Hepatocyte (in vitro differentiated cells): ENCODE data around the gene RPS23. TPM values are rescaled to one million over a fixed set of nuclear protein-coding genes. Genes with fewer than 3 reads are reported as not detected.

ENCODE experiments used
- DNase-seq: peaks from one replicate; pipeline ENCODE4 v3.0.0-alpha.2; 2016; ENCODE audit warnings: low spot score
- H2AFZ ChIP-seq: fragments of 200-600 bp; sonication (generic); 2 replicates; pipeline ENCODE4 v1.6.0; 2016; ENCODE audit warnings: antibody characterized with exemption, mild to moderate bottlenecking
- H3K27ac ChIP-seq: fragments of 200-600 bp; sonication (generic); 2 replicates; pipeline ENCODE4 v1.5.1; 2016; ENCODE audit warnings: mild to moderate bottlenecking
- H3K27me3 ChIP-seq: fragments of 200-600 bp; sonication (generic); 2 replicates; pipeline ENCODE4 v1.6.1; 2016
- H3K36me3 ChIP-seq: fragments of 200-600 bp; sonication (generic); replicated peaks from 2 replicates; pipeline ENCODE4 v1.5.1; 2016; ENCODE audit warnings: low read depth; ENCODE audit not compliant: insufficient read depth
- H3K4me1 ChIP-seq: fragments of 200-600 bp; sonication (generic); 2 replicates; pipeline ENCODE4 v1.5.1; 2016; ENCODE audit warnings: mild to moderate bottlenecking, moderate library complexity; ENCODE audit not compliant: insufficient read depth
- H3K4me2 ChIP-seq: fragments of 200-600 bp; sonication (generic); 2 replicates; pipeline ENCODE4 v1.6.0; 2016
- H3K4me3 ChIP-seq: fragments of 200-600 bp; sonication (generic); 2 replicates; pipeline ENCODE4 v1.5.1; 2016; ENCODE audit warnings: mild to moderate bottlenecking
- H3K79me2 ChIP-seq: fragments of 200-600 bp; sonication (generic); 2 replicates; pipeline ENCODE4 v1.6.0; 2017; ENCODE audit warnings: mild to moderate bottlenecking
- H3K9me2 ChIP-seq: fragments of 200-600 bp; sonication (generic); replicated peaks from 2 replicates; pipeline ENCODE4 v1.6.0; 2017; ENCODE audit warnings: mild to moderate bottlenecking; ENCODE audit not compliant: insufficient read depth
- H3K9me3 ChIP-seq: fragments of 200-600 bp; sonication (generic); 2 replicates; pipeline ENCODE4 v1.5.1; 2016; ENCODE audit warnings: low read depth, mild to moderate bottlenecking
- H4K20me1 ChIP-seq: fragments of 200-600 bp; sonication (generic); 2 replicates; pipeline ENCODE4 v1.6.0; 2016; ENCODE audit warnings: mild to moderate bottlenecking; ENCODE audit not compliant: insufficient read depth, poor library complexity, severe bottlenecking
- EZH2 ChIP-seq: fragments of 200-600 bp; sonication (generic); IDR thresholded peaks from 2 replicates; pipeline ENCODE4 v1.6.1; 2016; ENCODE audit warnings: antibody characterized with exemption, mild to moderate bottlenecking, borderline replicate concordance
- EZH2phosphoT487 ChIP-seq: fragments of 200-600 bp; sonication (generic); IDR thresholded peaks from one replicate; pipeline ENCODE4 v1.6.1; 2018; ENCODE audit warnings: antibody characterized with exemption, mild to moderate bottlenecking, low read depth, moderate library complexity; ENCODE audit not compliant: unreplicated experiment, severe bottlenecking
- WGBS: methylation state at CpG from one replicate; pipeline ENCODE4 v1.1.6; 2016; ENCODE audit warnings: low lambda C conversion rate; ENCODE audit errors: missing lambda C conversion rate; 5-methylcytosine and 5-hydroxymethylcytosine counted together
- polyA plus RNA-seq: library from polyadenylated mRNA; unstranded; fragments of >200 nt; fragmentation: Nextera tagmentation; extraction: Ambion mirVana; gene quantifications from 2 replicates; pipeline ENCODE4 v1.2.1, GENCODE V29; 2016
- total RNA-seq: library from RNA; depleted of rRNA; stranded (reverse); fragments of >200 nt; gene quantifications from 2 replicates; pipeline ENCODE4 v1.2.3, GENCODE V29; 2014
- TF ChIP-seq, protein P1 (sequence below): fragments of 200-600 bp; sonication (generic); IDR thresholded peaks from 2 replicates; pipeline ENCODE4 v1.5.1; 2016; ENCODE audit warnings: antibody characterized with exemption, mild to moderate bottlenecking; ENCODE audit not compliant: poor library complexity

Gene RPS23
- total and polyA plus RNA-seq, 2 experiments from 2014 or later: 797 to 3,018 TPM

DNA sequence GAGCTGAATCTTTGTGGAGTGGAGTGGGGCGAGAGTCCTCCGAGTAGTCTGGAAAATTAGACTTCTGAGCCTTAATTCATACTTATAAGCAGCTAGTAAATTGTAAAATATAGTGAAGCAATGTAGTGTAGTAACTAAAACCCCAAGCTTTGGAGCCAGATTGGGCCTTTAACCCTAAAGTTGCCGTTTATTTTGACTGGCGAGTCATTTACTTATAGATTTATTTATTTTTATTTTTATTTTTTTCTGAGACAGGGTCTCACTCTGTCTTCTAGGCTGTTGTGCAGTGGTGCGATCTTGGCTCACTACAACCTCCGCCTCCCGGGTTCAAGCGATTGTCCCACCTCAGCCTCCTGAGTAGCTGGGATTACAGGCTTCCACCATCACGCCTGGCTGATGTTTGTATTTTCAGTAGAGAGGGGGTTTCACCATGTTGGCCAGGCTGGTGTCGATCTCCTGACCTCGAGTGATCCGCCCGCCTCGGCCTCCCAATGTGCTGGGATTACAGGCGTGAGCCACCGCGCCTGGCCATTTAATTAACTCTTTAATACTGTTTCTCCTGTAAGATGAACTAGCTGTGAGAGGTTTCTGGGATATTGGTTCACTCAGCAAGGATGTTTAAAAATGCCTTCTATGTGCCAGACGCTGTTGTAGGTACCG lies 687 bp upstream of the RPS23 start:
- no peaks in the 10 kb centered on the region for H3K27me3 ChIP-seq
- whole genome bisulfite sequencing: 65% methylated on average over 19 of the region's 19 CpGs
- TF ChIP-seq EZH2: no peak
- no peak for TF ChIP-seq EZH2phosphoT487
- TF ChIP-seq, protein P1, sequence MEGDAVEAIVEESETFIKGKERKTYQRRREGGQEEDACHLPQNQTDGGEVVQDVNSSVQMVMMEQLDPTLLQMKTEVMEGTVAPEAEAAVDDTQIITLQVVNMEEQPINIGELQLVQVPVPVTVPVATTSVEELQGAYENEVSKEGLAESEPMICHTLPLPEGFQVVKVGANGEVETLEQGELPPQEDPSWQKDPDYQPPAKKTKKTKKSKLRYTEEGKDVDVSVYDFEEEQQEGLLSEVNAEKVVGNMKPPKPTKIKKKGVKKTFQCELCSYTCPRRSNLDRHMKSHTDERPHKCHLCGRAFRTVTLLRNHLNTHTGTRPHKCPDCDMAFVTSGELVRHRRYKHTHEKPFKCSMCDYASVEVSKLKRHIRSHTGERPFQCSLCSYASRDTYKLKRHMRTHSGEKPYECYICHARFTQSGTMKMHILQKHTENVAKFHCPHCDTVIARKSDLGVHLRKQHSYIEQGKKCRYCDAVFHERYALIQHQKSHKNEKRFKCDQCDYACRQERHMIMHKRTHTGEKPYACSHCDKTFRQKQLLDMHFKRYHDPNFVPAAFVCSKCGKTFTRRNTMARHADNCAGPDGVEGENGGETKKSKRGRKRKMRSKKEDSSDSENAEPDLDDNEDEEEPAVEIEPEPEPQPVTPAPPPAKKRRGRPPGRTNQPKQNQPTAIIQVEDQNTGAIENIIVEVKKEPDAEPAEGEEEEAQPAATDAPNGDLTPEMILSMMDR: no peak
- H3K4me3 ChIP-seq: peak overlapping the region; percentile 38
- no peaks in the 10 kb centered on the region for H3K9me2 ChIP-seq
- no peaks in the 10 kb centered on the region for H4K20me1 ChIP-seq
- peak overlapping the region; percentile 87 for H3K27ac ChIP-seq
- H3K4me2 ChIP-seq: peak overlapping the region; percentile 83
- H3K36me3 ChIP-seq: no peaks in the 10 kb centered on the region
- peaks cover 8% of the 10 kb centered on the region for H3K4me1 ChIP-seq
- peaks cover 31% of the 10 kb centered on the region for H3K79me2 ChIP-seq
- no peak for DNase-seq
- H2AFZ ChIP-seq: peak overlapping the region; percentile 66
- no peaks in the 10 kb centered on the region for H3K9me3 ChIP-seq

DNA sequence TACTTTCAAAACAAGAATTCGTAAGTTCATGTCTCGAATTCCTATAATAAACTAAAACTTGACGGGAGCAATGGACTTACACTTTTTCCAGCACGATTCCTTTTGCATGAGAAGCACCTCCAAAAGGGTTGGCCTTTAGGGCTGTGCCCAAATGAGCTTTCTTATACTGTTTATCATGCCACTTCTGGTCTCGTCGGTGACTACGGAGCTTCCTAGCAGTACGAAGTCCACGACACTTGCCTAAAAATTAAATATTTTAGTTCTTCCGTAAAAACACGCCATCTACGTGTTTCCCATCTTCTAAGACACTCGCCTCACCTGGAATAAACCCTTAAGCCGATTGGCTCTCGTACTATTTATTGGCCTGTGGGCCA lies 554 bp downstream of the RPS23 start:
- no peak for DNase-seq
- peak overlapping the region; percentile 66 for H2AFZ ChIP-seq
- H3K9me3 ChIP-seq: no peaks in the 10 kb centered on the region
- WGBS: 2% methylated on average over 15 of the region's 15 CpGs
- H3K79me2 ChIP-seq: peaks cover 31% of the 10 kb centered on the region
- peak overlapping the region; percentile 87 for H3K27ac ChIP-seq
- no peaks in the 10 kb centered on the region for H3K36me3 ChIP-seq
- H3K4me1 ChIP-seq: peaks cover 8% of the 10 kb centered on the region
- H3K4me3 ChIP-seq: peak overlapping the region; percentile 38
- no peaks in the 10 kb centered on the region for H4K20me1 ChIP-seq
- H3K9me2 ChIP-seq: no peaks in the 10 kb centered on the region
- peak overlapping the region; percentile 83 for H3K4me2 ChIP-seq
- no peaks in the 10 kb centered on the region for H3K27me3 ChIP-seq
- TF ChIP-seq, protein P1: no peak
- TF ChIP-seq EZH2phosphoT487: no peak
- no peak for TF ChIP-seq EZH2

DNA sequence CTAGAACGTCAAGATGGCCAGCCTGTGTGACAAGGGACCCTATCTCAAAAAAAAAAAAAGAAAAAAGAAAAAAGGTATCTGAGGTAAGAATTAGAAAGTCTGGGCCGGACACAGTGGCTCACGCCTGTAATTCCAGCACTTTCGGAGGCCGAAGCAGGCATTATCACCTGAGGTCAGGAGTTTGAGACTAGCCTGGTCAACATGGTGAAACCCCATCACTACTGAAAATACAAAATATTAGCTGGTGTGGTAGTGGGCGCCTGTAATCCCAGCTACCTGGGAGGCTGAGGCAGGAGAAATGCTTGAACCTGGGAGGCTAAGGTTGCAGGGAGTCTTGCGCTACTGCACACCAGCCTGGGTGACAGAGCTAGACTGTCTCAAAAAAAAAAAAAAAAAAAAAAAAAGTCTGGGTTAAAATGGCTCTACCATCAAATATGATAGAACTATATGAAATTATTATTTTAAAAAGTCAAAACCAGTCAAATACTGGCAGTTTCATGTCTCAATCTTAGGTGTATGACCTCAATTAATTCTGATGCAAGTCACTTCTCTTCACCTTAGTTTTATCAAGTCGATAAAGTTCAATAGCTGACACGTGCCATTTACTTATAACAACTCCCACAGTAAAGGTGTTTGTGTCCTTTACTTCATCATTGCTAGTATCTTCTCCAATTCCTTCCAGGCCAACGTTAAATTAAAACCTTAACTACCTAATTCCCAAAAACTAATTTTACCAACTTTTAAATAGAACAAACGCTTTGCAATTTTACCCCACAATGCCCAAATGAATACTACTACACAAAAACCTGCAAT lies 1.1 kb downstream of the RPS23 start:
- peaks cover 31% of the 10 kb centered on the region for H3K79me2 ChIP-seq
- WGBS: 73% methylated on average over 11 of the region's 11 CpGs

More for the DNA sequence above, 1.1 kb downstream of the RPS23 start:
- Histone ChIP-seq H3K4me3 (peak overlapping the region; percentile 38), H4K20me1 (no peaks in the 10 kb centered on the region), H3K4me2 (peak overlapping the region; percentile 83), H3K27me3 (no peaks in the 10 kb centered on the region), H3K4me1 (peaks cover 8% of the 10 kb centered on the region), H2AFZ (no peak overlapping the region), H3K27ac (peak overlapping the region; percentile 87), H3K36me3 (no peaks in the 10 kb centered on the region), H3K9me2 (no peaks in the 10 kb centered on the region), H3K9me3 (no peaks in the 10 kb centered on the region)
- DNase-seq: no peak
- no peak for TF ChIP-seq EZH2
- TF ChIP-seq, protein P1: no peak
- TF ChIP-seq EZH2phosphoT487: no peak
